HG03571 (cell line): ENCODE results near the gene ZNF574.
A peak's percentile ranks its signal among the peaks of the same experiment; 100 is the strongest.
"Not testable (repeated sequence)": the region's sequence is repeated elsewhere in the genome, so short reads cannot be mapped to it uniquely, and the experiment has no call there.

ENCODE experiments used
- ATAC-seq: cut with Tn5 transposase; IDR thresholded peaks from one replicate; pipeline ENCODE4 v1.9.1; 2021; ENCODE audit not compliant: unreplicated experiment

Gene ZNF574, protein sequence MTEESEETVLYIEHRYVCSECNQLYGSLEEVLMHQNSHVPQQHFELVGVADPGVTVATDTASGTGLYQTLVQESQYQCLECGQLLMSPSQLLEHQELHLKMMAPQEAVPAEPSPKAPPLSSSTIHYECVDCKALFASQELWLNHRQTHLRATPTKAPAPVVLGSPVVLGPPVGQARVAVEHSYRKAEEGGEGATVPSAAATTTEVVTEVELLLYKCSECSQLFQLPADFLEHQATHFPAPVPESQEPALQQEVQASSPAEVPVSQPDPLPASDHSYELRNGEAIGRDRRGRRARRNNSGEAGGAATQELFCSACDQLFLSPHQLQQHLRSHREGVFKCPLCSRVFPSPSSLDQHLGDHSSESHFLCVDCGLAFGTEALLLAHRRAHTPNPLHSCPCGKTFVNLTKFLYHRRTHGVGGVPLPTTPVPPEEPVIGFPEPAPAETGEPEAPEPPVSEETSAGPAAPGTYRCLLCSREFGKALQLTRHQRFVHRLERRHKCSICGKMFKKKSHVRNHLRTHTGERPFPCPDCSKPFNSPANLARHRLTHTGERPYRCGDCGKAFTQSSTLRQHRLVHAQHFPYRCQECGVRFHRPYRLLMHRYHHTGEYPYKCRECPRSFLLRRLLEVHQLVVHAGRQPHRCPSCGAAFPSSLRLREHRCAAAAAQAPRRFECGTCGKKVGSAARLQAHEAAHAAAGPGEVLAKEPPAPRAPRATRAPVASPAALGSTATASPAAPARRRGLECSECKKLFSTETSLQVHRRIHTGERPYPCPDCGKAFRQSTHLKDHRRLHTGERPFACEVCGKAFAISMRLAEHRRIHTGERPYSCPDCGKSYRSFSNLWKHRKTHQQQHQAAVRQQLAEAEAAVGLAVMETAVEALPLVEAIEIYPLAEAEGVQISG

DNA sequence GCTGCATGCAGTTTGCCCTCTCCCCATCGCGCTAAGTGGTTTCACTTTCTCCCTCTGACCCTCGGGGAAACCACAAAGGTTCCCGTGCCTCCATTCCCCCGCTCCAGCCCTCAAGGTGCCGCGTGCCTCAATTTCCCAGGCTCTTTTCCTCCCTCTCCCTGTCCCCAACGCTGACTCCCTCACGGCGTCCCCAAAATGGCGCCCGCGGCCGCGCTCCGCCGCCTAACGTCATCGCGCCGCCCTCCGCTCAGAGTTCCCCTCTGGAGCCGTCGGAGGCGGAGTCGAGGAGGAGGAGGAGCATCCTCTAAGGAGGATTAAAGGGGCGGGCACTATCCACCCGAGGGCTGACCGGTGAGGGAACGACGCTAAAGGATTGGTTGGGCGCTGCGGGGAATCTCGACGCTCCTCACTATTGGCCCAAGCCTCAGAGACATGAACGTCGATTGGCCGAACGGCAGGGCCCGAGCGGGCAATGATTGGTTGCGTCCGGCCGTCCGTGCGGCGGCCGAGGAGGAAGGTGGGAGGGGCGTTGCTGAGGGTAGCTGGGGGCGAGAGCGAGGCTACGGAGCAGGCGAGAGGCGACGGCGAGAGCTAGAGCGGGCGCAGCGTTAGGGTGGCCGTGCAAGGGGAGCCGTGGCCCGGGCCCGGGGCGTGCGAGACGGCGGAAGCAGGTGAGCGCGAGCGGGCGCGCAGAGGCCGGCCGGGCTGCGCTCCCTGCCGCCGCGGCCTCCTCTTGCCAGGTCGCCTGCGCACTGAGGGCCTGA, at the start of gene ZNF574:
ZNF574 (plus strand) TSS at position 551 of the 764 bp plus-strand sequence. CDS start 2,441 bp downstream, outside the sequence.
- ATAC-seq = peak; percentile 87

DNA sequence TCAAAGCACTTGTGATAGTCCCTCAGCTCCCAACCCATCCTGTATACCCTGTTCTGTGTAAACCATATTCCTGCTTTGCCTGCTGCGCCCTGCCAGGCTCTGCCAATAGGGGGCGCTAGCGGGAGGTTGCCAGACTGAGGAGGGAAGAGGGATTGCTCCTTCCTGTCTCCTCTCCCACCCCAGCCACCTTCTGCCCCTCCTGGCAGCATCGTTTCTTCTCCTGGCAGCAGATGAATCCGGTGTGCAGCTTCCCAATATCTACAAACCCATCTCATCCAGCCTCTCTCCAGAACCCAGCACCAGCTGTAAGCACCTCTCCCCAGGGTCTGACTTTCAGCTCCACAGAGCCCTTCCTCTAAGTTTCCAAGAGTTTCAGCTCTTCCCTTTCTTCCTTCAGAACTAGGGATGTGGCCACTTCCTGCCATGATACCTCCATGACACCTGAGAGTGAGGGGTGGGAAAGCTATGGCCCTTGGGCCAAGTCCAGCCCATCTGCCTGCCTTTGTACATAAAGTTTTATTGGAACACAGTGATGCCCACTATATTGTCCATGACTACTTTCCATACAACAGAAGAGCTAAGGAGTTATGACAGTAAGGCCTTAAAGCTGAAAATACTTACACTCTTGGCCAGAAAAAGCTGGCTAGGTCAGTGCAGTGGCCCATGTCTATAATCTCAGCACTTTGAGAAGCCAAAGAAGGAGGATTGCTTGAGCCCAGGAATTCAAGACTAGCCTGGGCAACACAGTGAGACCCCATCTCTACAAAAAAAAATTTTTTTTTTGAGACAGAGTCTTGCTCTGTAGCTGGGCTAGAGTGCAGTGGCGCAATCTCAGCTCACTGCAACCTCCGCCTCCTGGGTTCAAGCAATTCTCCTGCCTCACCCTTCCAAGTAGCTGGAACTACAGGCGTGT, 47.4 kb upstream of the ZNF574 start:
- no peak for ATAC-seq

DNA sequence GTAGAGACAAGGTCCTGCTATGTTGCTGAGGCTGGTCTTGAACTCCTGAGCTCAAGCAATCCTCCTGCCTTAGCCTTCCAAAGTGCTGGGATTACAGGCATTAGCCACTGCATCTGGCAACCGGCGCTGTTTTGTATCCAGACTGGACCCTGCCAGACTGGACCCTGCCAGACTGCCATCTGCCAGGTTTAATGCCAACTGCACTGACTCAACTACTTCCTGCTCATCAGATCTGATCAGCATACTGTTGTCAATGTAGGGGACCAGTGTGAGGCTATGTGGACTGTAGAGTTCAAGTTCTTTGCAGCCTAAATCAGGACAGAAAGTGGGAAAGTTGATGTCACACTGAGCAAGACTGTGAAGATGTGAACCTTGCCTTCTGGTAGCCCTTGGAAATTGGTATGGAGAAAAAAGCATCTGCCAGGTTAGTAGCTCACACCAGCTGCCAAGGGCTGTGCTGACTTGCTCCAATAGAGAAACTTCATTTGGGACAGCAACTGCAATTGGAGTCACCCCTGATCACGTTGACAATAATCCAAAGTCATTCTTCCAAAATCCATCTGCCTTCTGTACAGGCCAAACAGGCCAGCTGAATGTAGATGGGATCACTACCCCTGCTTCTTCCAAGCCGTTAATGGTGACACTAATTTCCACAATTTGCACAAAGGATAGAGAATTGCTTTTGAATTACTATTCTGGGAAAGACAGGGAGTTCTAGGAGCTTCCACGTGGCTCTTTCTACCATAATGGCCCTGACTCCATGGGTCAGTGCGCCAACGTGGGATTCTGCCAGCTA, 45.1 kb upstream of the ZNF574 start:
- ATAC-seq = no peak

DNA sequence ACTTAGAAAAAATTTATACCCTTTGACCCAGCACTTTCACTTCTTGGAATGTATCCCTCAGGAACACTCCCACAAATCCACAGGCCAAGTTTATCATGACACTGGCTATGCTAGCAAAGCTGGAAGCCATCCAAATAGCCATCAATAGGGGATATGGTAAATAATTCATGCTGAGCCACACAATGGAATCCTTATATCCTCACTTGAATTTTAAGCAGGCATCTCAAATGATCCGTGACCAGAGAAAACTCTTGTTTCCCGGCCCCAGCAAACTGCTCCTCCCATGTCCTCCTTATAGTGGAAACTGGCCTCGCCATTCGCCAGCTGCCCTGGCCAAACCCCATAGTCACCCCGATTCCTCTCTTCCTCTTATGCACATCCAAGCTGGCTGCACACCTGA, 43.5 kb upstream of the ZNF574 start:
- no peak for ATAC-seq

DNA sequence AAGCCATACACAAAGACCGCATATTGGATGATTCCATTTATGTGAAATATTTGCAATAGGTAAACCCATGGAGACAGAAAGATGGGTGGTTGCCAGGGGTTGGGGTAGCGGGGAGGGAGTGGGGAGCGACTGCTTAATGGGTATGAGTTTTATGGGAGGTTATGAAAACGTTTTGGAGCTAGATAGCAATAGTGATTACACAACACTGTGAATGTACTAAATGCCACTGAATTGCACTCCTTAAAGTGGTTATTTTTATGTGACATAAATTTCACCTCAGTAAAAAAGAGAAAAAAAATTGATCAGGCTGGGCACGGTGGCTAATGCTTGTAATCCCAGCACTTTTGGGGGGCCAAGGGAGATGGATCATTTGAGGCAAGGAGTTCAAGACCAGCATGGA, 42.6 kb upstream of the ZNF574 start:
- no peak for ATAC-seq

DNA sequence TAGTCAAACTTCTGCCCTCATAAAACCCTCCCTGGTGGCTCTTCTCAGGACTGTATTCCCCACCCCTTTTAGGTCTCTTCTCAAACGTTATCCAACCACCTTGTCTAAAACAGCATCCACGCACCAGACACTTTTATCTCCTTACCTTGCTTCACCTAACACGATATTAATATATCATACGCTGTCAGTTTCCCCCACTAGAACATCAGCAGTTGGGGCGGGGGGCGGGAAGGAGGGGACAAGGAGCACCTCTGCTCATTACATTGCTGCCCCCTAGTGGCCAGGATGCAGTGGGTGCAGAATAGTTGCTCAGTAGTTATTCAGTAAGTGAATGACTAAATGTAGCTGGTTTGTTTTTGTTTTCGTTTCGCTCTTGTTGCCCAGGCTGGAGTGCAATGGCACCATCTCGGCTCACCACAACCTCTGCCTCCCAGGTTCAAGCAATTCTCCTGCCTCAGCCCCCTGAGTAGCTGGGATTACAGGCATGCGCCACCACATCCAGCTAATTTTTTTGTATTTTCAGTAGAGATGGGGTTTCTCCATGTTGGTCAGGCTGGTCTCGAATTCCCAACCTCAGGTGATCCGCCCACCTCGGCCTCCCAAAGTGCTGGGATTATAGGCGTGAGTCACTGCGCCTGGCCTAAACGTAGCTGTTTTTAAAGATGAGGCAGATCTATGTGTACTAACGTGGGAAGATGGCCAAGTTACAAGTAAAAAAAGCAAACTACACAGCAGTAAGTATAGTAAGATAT, 41.1 kb upstream of the ZNF574 start:
- not testable (repeated sequence) for ATAC-seq

DNA sequence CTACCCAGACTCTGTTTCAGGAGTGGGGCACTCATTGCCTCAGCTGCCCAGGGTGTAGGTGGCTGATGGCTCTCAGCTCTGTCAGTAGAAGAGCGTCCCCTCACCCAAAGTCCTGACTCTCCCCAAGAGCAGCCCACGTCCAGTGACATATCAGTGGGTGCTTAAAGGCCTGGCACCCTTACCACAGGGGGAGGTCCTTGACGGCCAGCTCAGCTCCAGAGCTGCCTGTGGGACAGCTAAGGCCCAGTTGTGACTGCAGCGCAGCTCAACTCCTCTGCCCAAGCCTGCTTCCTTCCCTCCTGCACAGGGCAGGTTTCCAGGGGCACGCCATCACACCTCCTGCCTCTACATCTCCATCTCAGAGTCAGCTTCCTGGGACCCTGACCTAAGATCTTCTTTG, 38.3 kb upstream of the ZNF574 start:
- ATAC-seq = no peak

DNA sequence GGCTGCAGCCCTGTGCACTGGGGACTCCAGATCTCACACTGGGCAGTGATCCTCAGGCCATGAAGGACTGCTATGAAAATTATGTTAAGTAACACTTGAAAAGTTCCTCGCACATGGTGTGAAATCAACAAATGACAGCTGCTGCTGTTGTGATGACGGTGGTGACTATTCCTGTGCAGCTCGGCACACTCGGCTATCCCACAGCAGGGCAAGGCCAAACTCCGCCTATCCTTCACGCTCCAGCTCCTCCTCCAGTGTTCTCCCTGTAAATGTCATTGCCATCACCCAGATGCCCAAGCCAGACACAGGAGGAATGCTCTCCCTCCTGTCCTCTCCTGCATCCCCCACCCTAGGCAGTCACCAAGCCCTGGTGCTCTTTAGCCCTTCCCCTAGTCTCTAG, 37.3 kb upstream of the ZNF574 start:
- no peak for ATAC-seq

DNA sequence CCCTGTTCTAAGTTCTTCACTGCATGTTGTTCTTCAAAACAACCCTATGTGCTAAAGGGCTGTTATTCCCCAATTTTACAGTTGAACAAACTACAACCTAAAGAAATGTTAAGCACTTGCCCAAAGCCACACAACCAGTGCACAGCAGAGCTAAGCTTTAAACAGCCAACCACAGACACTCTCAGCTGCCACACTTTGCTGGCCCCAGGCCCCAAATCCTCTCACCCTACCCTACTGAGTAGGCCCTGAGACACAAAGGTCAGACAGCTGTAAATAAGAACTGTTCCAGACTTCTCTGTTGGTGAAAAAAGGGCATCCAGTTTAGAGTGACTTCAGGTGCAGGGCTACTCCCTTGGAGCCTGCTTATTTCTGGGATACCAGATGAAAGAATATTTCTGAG, 35.9 kb upstream of the ZNF574 start:
- ATAC-seq = no peak

DNA sequence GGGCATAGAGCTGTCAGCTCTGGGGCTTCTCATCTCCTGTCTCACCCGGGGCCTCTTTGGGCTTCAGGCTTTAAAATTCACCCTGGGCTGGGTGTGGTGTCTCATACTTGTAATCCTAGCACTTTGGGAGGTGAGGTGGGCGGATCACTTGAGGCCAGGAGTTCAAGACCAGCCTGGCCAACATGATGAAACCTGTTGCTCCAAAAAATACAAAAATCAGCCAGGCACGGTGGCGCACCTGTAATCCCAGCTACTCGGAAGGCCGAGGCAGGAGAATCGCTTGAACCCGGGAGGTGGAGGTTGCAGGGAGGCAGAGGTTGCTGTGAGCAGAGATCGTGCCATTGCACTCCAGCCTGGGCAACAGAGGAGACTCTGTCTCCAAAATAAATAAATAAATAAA, 35.5 kb upstream of the ZNF574 start:
- ATAC-seq = not testable (repeated sequence)

DNA sequence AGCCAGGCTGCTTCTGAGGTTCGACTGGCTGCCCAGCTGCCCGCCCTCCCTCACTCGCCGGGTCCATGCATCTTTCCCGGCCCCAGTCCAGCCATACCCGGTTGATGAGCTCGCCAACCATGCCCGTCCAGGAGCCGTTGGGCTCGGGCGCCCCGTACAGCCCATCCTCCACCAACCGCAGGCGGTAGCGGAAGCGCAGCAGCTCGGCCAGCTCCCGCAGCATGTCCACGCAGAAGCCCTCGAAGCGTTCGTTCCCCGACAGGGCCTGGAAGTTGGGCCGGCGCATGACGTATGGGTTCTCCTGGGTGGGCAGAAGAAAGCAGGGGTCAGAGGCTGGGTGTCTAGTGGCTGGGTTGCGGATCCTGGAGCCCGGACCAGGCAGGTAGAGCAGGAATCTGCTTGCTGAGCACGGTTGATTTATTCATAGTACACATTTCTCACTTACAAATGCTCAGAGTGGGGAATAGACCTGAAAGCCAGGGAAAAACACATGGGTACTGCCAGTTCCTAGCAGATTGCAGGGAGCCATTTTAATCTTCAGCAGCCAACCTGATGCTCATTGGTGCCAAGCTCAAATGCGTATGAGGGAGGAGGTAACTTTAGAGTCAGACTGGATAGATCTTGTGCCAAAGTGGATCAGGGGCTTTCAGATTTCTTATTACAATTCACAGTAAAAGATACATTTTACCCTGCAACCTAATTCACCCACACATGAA, 33.4 kb upstream of the ZNF574 start:
- ATAC-seq = no peak

DNA sequence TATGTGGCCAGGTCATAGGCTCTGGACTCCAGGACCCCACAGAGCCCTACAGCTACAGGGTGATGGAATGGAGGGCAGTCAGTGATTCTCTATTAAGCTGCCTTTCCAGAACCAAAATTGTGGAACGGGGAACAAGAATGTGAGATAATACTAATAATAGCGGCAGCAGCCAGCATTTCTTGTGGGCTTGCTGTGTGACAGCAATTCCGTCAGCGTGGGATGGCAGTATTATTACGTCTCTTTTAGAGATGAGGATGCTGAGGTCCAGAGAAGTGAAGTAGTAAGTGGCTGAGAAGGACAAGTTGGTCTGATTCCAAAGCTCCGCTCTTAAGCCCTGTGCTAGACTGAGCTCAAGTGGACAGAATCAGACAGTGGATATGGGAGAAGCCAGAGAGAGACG, 30.4 kb upstream of the ZNF574 start:
- ATAC-seq = no peak

DNA sequence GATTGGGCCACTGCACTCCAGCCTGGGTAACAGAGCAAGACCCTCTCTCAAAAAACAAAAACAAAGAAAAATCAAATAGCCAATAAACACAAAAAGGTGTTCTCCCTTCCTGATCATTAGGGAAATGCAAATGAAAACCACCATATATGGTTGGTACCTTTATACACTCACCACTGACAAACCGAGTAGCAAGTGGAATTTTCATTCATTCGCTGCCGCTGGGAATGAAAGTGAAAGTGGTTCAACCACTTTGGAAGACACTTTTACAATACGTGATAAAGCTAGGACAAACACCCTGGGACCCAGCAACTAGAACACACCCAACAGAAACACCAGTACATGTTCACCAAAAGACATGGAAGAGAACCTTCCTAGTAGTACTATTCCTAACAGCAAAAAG, 27.0 kb upstream of the ZNF574 start:
- ATAC-seq = no peak

DNA sequence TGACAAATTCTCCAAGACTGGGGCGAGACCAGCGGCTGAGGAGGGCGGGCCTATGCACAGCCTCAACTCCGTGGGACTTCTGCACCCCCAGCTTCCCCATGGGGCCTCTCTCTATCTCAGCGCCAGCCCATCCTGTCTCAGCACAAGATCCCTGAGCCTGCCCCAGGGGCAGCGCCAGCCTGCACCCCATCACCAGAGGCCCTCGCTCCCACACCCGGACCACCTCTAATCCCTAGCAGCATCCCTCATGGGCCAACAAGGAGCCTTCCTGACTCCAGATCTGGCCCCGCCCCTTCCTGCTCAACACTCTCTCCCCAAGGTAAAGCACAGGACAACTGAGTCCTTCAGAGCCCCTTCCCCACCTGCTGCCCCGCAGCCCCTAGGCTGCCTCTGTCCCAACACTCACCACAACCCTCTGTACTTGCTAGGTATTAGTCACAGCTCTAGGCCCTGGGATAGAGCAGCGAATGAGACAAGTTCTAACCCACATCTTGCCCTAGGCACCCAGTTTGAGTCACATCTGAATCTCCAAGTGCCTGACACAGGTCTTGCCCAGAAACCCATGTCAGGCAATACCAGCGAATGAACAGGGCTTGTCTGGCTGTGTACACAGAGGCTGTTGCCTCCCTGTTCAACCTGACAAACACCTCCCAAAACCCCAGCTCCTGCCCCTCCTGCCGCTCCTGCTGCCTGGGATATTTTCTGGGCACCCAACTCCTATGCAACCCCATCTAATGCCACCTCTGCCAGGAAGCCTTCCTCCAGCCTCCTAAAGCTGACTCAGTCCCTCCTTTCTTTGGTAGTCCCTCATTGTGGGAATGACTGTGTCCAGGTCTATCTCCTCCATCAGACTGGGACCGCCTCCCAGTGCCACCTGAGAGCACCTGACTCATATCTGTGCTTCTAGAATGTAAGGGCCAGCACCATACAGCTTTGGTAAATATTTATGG, 24.5 kb upstream of the ZNF574 start:
- no peak for ATAC-seq

DNA sequence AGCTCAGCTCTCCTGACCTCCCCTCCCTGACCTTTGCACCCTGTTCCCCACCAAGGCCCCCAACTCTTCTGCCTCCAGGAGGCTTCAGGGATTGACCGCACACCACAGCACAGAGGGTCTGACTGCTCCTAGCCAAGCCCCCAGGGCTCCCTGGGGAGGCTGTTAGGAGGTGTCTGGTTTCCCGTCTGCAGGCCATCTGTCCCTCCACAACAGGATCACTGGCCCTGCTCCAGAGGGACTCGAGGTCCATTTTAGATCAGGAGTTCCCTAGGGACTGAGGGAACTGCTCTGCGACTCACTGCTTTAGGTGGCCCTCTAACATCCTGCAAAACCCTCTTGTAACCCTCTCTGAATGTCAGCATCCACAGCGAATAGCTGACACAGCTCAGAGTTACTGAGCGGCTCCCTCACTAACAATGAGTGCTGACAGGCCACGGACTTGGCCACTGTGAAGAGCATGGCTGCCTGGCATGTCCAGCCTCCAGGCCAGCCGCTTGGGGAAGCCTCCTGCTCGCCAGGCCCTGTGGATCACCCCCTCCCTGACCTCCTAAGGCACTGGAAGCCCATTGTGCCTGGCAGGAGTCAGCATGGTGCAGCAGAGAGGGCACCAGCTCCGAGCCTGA, 23.6 kb upstream of the ZNF574 start:
- ATAC-seq = no peak
